WTC11 (cell line): ENCODE results near the gene LOXL4.

Source experiments
- ARID4B ChIP-seq: sonication (generic); formaldehyde crosslinking; IDR thresholded peaks from 2 replicates; pipeline ENCODE4 v1.8.0; 2023; ENCODE audit warnings: missing genetic modification reagents, mild to moderate bottlenecking, borderline replicate concordance
- ATF2 ChIP-seq: sonication (generic); formaldehyde crosslinking; IDR thresholded peaks from 2 replicates; pipeline ENCODE4 v1.8.1; 2022; ENCODE audit warnings: low read depth, missing genetic modification reagents, borderline replicate concordance
- CTCF ChIP-seq: fragments of 200-600 bp; IDR thresholded peaks from 2 replicates; pipeline ENCODE4 v1.8.0; 2022; ENCODE audit warnings: antibody characterized with exemption
- USF1 ChIP-seq: sonication (generic); formaldehyde crosslinking; IDR thresholded peaks from 2 replicates; pipeline ENCODE4 v1.8.0; 2022; ENCODE audit warnings: mild to moderate bottlenecking, missing genetic modification reagents
- ZNF281 ChIP-seq: sonication (generic); formaldehyde crosslinking; IDR thresholded peaks from 2 replicates; pipeline ENCODE4 v1.8.0; 2023; ENCODE audit warnings: mild to moderate bottlenecking, missing genetic modification reagents

- no peak for TF ChIP-seq ARID4B (CRISPR knock-in tag)
- TF ChIP-seq USF1 = no peak
- TF ChIP-seq ATF2 (CRISPR knock-in tag) = no peak
- no peak for TF ChIP-seq CTCF
- TF ChIP-seq ZNF281 = no peak
These were observed 36.6 kb downstream of the LOXL4 start for GRCh38 chr10:98231417-98231816.
